Keratinocyte (primary cell): ENCODE measurements around the gene HLA-DMB. TPM values are rescaled to one million over a fixed set of nuclear protein-coding genes. Genes with fewer than 3 reads are reported as not detected.

ENCODE experiments used
- DNase-seq: peaks from one replicate; pipeline ENCODE4 v3.0.0-alpha.2; 2011; ENCODE audit warnings: low read depth, missing footprints, low spot score
- FAIRE-seq: peaks from 2 replicates; lab custom pipeline; 2011; peaks lifted over from hg19 to GRCh38; lab: Jason Lieb, UNC
- H2AFZ ChIP-seq: 2 replicates; pipeline ENCODE4 v1.6.0; 2012; ENCODE audit warnings: low read length, control low read depth, inconsistent platforms; ENCODE audit not compliant: control insufficient read depth
- H3K27ac ChIP-seq: 2 replicates; pipeline ENCODE4 v1.5.1; 2011; ENCODE audit warnings: low read length; ENCODE audit not compliant: control insufficient read depth, insufficient read depth
- H3K27me3 ChIP-seq: 3 replicates; pipeline ENCODE4 v1.6.0; 2011; ENCODE audit warnings: low read length; ENCODE audit not compliant: control insufficient read depth, insufficient read depth; ENCODE audit errors: extremely low read depth
- H3K36me3 ChIP-seq, 2 experiments: 2 replicates in 1 of 2; 3 replicates in 1 of 2; pipeline ENCODE4 v1.5.1; 2011; ENCODE audit warnings: low read length in 2 of 2, mild to moderate bottlenecking in 1 of 2; ENCODE audit not compliant: control insufficient read depth in 2 of 2, insufficient read depth in 2 of 2; ENCODE audit errors: extremely low read depth in 1 of 2
- H3K4me1 ChIP-seq: 3 replicates; pipeline ENCODE4 v1.5.1; 2011; ENCODE audit warnings: low read length; ENCODE audit not compliant: control insufficient read depth, insufficient read depth; ENCODE audit errors: extremely low read depth
- H3K4me2 ChIP-seq: 3 replicates; pipeline ENCODE4 v1.6.0; 2011; ENCODE audit warnings: low read depth, low read length; ENCODE audit not compliant: control insufficient read depth, insufficient read depth; ENCODE audit errors: extremely low read depth
- H3K4me3 ChIP-seq, 3 experiments: fragments of 200-600 bp in 1 of 3; sonication (generic) in 1 of 3; 2 replicates in 2 of 3; 3 replicates in 1 of 3; pipeline ENCODE4 v1.5.1; 2011 to 2016; ENCODE audit warnings: low read length in 3 of 3, mild to moderate bottlenecking in 3 of 3, control low read depth in 2 of 3, inconsistent platforms in 1 of 3, low read depth in 1 of 3, mixed read lengths in 1 of 3, mixed run types in 1 of 3, moderate library complexity in 1 of 3; ENCODE audit not compliant: control insufficient read depth in 2 of 3, insufficient read depth in 2 of 3; ENCODE audit errors: extremely low read depth in 1 of 3
- H3K79me2 ChIP-seq: 2 replicates; pipeline ENCODE4 v1.6.0; 2012; ENCODE audit warnings: low read length; ENCODE audit not compliant: control insufficient read depth, insufficient read depth
- H3K9ac ChIP-seq: 3 replicates; pipeline ENCODE4 v1.6.0; 2011; ENCODE audit warnings: low read length; ENCODE audit not compliant: control insufficient read depth, insufficient read depth; ENCODE audit errors: extremely low read depth
- H3K9me1 ChIP-seq: 3 replicates; pipeline ENCODE4 v1.6.0; 2011; ENCODE audit warnings: low read length; ENCODE audit not compliant: control insufficient read depth, insufficient read depth; ENCODE audit errors: extremely low read depth
- H3K9me3 ChIP-seq: 2 replicates; pipeline ENCODE4 v1.5.1; 2012; ENCODE audit warnings: low read depth, low read length; ENCODE audit not compliant: control insufficient read depth
- H4K20me1 ChIP-seq: 3 replicates; pipeline ENCODE4 v1.6.0; 2011; ENCODE audit warnings: low read length; ENCODE audit not compliant: control insufficient read depth, insufficient read depth; ENCODE audit errors: extremely low read depth
- EZH2 ChIP-seq: IDR thresholded peaks from one replicate; pipeline ENCODE4 v1.6.1; 2012; ENCODE audit warnings: inconsistent platforms, mild to moderate bottlenecking, low read length, moderate library complexity
- dilution Hi-C: fragments of 300-500 bp; cut with MboI; formaldehyde crosslinking; loops from one replicate; pipeline ENCODE4 v1.7.0; 2020; ENCODE audit warnings: low sequenced_read_pairs; ENCODE audit not compliant: extremely low pct_ligation_motif_present
- polyA plus RNA-seq, 5 experiments: library from polyadenylated mRNA; depleted of rRNA in 3 of 5; stranded (reverse) in 3 of 5; stranded (forward) in 1 of 5; unstranded in 1 of 5; fragments of >200 nt; gene quantifications; 1 replicate in 1 of 5; 2 replicates in 3 of 5; 3 replicates in 1 of 5; pipeline versions ENCODE4 v1.2.1 to v1.2.3, GENCODE V29; 2011 to 2012; ENCODE audit warnings: missing spikeins in 2 of 5, low read depth in 1 of 5, low replicate concordance in 1 of 5
- TF ChIP-seq, protein P1 (sequence below), 3 experiments: IDR thresholded peaks in 1 of 3; conservative IDR thresholded peaks in 1 of 3; optimal IDR thresholded peaks in 1 of 3; 2 replicates in 2 of 3; 3 replicates in 1 of 3; pipeline versions ENCODE3 to v1.5.1; 2011; ENCODE audit warnings: low read length in 3 of 3, mild to moderate bottlenecking in 3 of 3, moderate library complexity in 2 of 3, control low read depth in 1 of 3, inconsistent platforms in 1 of 3; ENCODE audit not compliant: insufficient read depth in 2 of 3; ENCODE audit errors: extremely low read depth in 1 of 3

HLA-DMB gene
- polyA plus RNA-seq, 1 donor (not counting 4 experiments of a cell fraction or from before 2014, with no cell fraction given), result not detected

GRCh38 chr6:32984622-32985389 is 44.0 kb upstream of the HLA-DMB start:
- TF ChIP-seq, protein P1, sequence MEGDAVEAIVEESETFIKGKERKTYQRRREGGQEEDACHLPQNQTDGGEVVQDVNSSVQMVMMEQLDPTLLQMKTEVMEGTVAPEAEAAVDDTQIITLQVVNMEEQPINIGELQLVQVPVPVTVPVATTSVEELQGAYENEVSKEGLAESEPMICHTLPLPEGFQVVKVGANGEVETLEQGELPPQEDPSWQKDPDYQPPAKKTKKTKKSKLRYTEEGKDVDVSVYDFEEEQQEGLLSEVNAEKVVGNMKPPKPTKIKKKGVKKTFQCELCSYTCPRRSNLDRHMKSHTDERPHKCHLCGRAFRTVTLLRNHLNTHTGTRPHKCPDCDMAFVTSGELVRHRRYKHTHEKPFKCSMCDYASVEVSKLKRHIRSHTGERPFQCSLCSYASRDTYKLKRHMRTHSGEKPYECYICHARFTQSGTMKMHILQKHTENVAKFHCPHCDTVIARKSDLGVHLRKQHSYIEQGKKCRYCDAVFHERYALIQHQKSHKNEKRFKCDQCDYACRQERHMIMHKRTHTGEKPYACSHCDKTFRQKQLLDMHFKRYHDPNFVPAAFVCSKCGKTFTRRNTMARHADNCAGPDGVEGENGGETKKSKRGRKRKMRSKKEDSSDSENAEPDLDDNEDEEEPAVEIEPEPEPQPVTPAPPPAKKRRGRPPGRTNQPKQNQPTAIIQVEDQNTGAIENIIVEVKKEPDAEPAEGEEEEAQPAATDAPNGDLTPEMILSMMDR (optimal IDR thresholded peaks at IDR 0.05 in 1 of 3, IDR thresholded peaks at IDR 0.05 in 1 of 3, conservative IDR thresholded peaks at IDR 0.05 in 1 of 3; ENCODE audit: extremely low read depth in 1 of 3, insufficient read depth in 2 of 3, low read length in 3 of 3), result peak; percentile 89 to 95 (median 94)
- no peak for TF ChIP-seq EZH2
- no peak overlapping the region for H3K4me2 ChIP-seq
- H3K27me3 ChIP-seq, result no peaks in the 10 kb centered on the region
- peaks cover 17% of the 10 kb centered on the region for H4K20me1 ChIP-seq
- H3K79me2 ChIP-seq, result peaks cover 2% of the 10 kb centered on the region
- no peak overlapping the region for H2AFZ ChIP-seq
- H3K4me1 ChIP-seq, result no peaks in the 10 kb centered on the region
- H3K9me1 ChIP-seq, result no peaks in the 10 kb centered on the region
- H3K36me3 ChIP-seq, result peaks cover 13 to 15% of the 10 kb centered on the region in 2 experiments
- DNase-seq, result no peak
- H3K27ac ChIP-seq, result no peak overlapping the region
- FAIRE-seq, result peak; percentile 13
- H3K9ac ChIP-seq, result no peak overlapping the region
- dilution Hi-C loops, result no loop called here
- no peak overlapping the region for H3K4me3 ChIP-seq
- no peaks in the 10 kb centered on the region for H3K9me3 ChIP-seq

- Histone ChIP-seq H3K27me3 (no peaks in the 10 kb centered on the region), H3K9me1 (no peaks in the 10 kb centered on the region), H3K4me3 (no peak overlapping the region), H3K4me2 (no peak overlapping the region), H3K4me1 (no peaks in the 10 kb centered on the region), H3K79me2 (peaks cover 4% of the 10 kb centered on the region), H2AFZ (no peak overlapping the region), H4K20me1 (peaks cover 24% of the 10 kb centered on the region), H3K9ac (no peak overlapping the region), H3K9me3 (no peaks in the 10 kb centered on the region), H3K27ac (no peak overlapping the region), H3K36me3 (peaks cover 17 to 21% of the 10 kb centered on the region in 2 experiments)
- FAIRE-seq, result no peak
- dilution Hi-C loops, result no loop called here
- DNase-seq, result no peak
- TF ChIP-seq, protein P1 (optimal IDR thresholded peaks at IDR 0.05 in 1 of 3, IDR thresholded peaks at IDR 0.05 in 1 of 3, conservative IDR thresholded peaks at IDR 0.05 in 1 of 3; ENCODE audit: extremely low read depth in 1 of 3, insufficient read depth in 2 of 3, low read length in 3 of 3), result no peak
- no peak for TF ChIP-seq EZH2
Observed at GRCh38 chr6:32983964-32984621, 43.3 kb upstream of the HLA-DMB start.
